K562 treated with DMSO at 1 percent for 24 hours (cell line): ENCODE measurements around the gene STIP1. TPM values are rescaled to one million over a fixed set of nuclear protein-coding genes. Genes with fewer than 3 reads are reported as not detected.

Source experiments
- total RNA-seq: library from RNA; unstranded; fragments of 300-600 nt; gene quantifications from 2 replicates; pipeline ENCODE4 v1.2.3, GENCODE V29; 2022; ENCODE audit warnings: low read depth; ENCODE audit not compliant: insufficient read depth

Gene STIP1
- 258 and 264 TPM in 2 replicates for total RNA-seq

DNA sequence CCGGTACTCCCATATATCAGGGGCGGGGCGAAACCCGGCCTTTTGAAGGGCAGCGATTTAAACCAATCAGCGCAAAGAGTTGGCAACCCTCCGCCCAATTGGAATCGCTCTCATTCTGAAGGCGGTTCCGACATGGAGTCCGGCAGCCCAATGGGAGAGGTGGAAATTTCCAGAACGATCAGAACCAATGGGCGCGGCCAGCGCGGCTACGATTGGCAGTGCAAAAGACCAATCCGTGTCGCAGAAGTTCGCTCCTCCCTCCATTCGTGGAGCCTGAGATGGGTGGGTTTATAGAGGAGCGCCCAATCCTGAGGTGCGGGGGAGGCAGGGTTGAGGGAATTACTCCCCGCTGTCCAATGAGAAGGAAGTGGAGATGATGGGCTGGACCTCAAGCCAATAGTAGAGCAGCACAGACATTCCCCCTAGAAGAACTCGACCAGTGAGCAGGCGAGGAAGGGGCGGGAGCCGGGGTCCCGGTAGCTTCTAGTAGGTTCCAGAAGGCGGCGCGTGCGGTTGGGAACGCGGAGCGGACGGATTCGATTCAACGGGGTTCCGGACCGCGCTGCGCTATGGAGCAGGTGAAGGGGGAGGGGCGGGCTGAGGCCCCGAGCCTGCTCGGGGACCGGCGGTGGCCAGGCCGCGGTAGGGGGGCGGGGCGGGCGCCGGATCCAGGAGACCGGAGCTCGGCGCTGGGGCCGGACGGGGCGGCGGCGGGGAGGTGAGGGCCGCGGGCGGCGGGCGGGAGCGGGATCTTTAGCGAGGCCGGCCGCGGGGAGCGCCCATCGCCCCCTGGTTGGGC lies at the start of gene STIP1:
Gene STIP1 (plus strand): TSS at position 479 of the 799 bp plus-strand sequence. CDS start 91 bp downstream, at position 570.

DNA sequence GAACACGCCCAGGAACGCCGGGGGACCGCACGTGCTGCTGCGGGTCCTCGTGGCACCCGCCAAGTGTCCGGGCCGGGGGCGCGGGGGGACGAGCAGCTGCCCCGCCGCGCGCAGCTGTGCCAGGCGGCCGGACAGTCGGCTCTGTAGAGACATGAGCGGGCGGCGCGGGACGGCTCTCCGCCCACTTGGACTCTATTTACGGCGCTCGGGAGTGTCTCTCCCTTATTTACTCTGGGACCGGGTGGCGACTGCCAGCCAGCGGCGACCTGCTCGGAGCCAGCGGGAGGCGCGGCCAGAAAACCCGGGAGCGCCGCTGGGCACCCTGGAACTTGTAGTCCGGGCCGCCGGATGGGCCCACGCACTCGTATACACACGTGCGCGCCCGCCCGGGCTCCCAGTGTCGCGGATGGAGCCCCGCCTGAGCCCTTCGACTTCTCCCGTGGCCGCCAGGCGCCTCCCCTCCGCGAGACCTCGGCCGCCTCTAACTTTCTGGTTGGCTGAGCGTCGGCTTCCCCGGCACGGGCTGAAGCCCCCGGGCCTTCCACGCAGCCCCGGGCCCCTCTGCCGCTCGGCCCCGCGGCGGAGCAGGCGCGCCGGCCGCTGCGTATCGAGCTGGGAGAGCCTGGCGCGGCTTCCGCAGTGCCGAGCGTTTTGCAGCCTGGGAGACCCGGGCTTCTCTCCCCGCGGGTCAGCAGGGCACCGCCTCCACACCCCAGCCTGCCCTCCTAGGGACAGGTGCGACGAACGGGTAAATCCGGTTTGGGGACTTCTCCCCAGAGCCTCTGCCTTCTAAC lies 19.9 kb upstream of the STIP1 start, which contains the start of gene MACROD1:
Gene MACROD1 (minus strand): TSS at position 272 of the 794 bp plus-strand sequence. CDS start 119 bp downstream, at position 153.

GRCh38 chr11:64206457-64207255 lies 20.7 kb downstream of the STIP1 start, which contains the start of gene FERMT3:
FERMT3 (plus strand) TSS chr11:64206721; CDS start chr11:64207365, 644 bp downstream.

DNA sequence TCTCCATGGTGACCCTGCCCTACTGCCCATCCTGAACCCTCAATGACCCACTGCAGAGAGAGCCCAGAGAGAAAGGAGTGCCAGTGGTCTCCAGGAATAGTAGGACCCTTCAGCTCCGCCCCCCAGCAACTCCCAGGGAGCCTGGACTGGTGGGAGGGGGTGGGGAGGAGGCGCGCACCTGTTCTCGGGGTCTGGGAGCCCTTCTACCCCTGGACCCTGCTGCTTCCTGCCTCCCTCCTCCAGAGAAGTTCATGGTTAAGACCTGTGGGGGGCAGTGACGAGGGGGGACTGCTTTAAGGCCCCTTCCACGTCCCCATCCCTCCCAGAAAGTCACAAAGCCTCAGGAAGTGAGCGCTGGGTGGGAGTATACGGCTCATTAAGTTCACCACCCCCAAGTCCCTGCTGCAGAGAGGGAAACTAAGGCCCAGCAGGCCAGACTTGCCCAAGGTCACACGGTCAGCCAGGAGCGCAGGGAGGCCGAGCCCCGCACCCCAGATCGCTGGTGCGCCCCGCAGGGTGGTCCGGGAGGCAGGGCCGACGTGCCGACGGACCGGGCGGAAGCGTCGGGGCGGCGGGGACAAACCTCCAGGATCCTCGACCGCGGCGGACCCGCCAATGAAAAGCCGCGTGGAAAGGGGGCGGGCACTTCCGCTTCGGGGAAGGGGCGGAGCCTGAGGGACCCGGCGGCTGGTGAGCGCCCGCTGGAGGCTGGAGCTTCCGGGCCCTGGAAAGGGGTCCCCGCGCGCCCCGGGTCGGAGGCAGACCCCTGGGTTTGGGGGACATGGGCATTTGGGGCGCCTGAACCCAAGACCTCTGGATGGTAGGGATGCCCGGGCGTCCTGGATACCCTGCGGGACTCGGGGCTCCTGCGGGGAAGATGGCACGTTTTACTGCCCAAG lies 39.9 kb downstream of the STIP1 start, which contains the start of the genes NUDT22 and TRPT1:
Gene NUDT22 (plus strand): TSS at position 667 of the 899 bp plus-strand sequence. CDS start 379 bp downstream, outside the sequence.
Gene TRPT1 (minus strand): TSS at position 579 of the 899 bp plus-strand sequence. CDS start 326 bp downstream, at position 253.

DNA sequence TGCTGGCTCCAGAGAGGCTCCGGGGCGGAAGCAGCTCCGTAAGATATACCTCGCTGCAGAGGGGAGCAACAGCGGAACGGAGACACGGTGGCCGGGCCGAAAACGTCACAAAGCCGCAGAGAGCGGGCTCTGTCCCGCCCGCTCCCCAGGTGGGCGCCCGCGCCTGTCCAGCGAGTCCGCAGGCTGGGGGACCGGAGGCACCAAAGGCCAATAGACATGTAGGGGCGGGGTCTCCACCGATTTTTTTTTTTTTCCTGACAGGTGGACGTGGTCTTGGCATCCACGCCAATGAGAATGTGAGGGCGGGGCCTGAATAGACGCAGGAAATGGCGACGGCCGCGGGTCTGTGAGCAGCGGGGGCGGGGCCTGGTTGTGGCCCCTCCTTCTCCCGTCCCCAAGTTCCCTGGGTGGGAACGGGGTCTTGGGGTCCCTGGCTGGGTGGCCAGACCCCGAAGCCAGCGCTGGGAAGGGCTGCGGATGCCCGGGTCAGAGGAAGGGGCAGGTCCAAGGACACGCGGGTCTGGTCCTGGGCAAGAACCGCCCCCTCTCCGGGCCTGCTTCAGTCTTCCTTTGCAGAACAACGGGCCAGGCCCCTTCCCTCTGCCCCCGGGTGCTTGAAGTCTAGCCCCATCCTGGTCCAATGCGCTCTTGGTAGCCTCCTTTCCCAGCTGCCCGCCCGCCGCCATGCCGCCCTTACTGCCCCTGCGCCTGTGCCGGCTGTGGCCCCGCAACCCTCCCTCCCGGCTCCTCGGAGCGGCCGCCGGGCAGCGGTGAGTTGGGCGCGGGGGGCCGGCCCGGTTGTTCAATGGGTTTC lies 44.4 kb downstream of the STIP1 start, which contains the start of gene DNAJC4:
Gene DNAJC4 (plus strand): TSS at position 378 of the 814 bp plus-strand sequence. CDS start 307 bp downstream, at position 685.

DNA sequence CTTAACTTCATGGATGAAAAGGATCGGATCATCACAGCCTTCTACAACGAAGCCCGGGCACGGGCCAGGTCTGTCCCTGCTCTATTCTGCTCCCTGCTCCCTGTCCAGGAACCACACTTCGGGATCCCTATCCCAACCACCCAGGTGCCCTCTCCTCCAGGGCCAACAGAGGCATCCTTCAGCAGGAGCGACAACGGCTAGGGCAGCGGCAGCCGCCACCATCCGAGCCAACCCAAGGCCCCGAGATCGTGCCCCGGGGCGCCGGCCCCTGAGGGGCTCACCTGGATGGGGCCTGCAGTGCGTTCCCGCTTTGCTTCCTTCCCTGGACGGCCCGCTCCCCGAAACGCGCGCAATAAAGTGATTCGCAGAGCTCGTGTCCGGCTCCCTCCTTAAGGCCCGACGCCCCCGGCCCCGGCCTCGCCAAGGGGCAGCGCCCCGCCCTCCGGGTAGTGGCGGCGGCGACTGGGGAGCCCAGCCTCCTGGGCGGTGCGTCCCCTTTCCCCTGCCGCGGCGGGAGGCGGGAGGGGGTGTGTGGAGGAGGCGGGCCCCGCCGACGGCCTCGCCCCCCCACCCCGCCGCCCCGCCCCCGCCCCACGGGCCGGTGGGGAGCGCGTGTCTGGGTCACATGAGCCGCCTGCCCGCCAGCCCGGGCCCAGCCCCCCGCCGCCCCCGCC lies 48.1 kb downstream of the STIP1 start, which contains the start of gene VEGFB:
Gene VEGFB (plus strand): TSS at position 672 of the 674 bp plus-strand sequence. CDS start 250 bp downstream, outside the sequence.

DNA sequence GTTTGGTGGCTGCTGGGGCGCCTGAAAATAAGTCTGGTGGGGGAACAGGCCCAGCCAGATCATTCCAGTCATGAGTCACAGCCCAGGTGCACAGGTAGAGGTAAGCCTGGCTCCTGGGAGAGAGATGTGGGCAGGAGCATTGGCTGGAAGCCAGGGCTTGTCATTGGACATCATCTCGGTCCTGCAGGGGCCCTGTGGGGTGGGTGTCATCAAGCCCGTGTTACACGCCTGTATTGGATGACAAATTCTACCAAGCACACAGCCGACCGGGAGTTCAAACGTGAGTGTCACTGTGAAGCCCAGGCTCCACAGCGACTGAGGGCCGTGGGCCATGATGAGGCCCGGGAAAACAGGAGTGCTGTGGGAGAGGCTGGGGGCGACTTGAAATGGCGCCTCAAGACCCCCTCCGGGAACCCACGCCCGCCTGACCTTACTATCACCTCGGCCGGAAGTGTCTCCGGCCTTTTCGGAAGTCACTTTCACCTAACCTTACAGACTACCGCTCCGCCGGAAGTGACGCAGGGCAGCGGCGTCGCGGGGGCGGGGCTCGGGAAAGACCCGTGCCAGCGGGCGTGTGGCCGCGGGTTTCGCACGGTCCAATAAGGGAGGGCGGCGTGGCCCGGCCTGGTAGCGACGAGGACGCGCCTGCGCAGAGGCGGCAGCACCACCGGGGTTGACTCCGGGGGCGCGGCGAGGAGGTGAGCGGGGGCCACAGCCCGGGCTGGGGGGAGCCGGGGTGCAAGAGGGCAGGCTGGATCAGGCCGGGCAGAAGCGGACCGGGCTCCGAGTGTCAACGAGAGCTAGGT lies 54.7 kb downstream of the STIP1 start, which contains the start of gene FKBP2:
Gene FKBP2 (plus strand): TSS at position 661 of the 806 bp plus-strand sequence. CDS start 1,293 bp downstream, outside the sequence.

DNA sequence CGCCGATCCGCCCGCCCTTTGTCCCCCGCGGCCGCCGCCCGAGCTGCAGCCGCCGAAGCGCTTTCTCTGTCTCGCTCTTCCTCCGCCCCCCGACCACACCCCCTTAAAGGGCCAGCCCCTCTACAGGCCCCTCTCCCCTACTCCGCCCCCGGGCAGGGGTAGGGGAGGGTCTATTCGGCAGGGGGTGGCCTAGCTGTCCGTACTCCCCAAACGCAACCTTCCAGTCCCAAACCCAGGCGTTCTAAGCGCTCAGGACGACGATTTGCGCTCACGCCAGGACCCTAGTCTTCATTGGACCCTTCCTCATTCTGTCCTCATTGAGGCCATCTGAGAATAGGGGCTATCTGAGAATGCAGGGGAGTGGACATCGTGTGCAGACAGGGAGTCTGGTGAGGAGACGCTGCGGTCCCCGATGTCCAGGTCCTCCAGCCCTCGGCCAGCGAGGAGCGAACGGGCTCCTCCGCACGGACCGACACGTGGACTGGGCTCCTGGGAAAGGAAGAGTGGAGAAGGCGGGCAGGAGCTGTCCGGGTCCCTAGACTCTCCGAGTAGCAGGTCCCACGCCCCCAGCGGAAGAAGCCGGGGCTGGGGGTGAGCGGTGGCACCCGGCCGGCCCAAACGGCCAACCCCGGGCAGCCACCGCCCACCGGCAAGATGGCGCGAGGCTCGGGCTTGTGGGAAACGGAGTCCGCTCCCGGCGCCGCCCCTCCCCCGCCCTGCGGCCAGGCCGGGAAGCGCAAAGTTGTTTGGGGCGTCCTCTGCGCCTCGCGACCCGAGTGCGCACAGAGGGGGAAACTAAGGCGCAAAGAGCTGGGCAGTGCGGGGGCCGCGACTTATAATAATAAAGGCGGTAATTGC lies 61.1 kb downstream of the STIP1 start, which contains the start of gene PPP1R14B:
Gene PPP1R14B (minus strand): TSS at position 73 of the 858 bp plus-strand sequence. CDS start 270 bp downstream, outside the sequence.

GRCh38 chr11:64251016-64251752 lies 65.2 kb downstream of the STIP1 start, which contains the start of gene PLCB3:
PLCB3 (plus strand) TSS chr11:64251530; CDS start chr11:64251650, 120 bp downstream.

Other genes starting within 250 kb of the STIP1 start
- 24.5 and 25.3 TPM in 2 replicates for gene NAA40, start 247.2 kb upstream of the STIP1 start, total RNA-seq
- gene COX8A, start 211.6 kb upstream of the STIP1 start, total RNA-seq, result 1,168 and 1,233 TPM in 2 replicates
- 98.3 and 104 TPM in 2 replicates for gene OTUB1, start 199.7 kb upstream of the STIP1 start, total RNA-seq
- 0.39 and 0.42 TPM in 2 replicates for gene FLRT1, start 150.2 kb upstream of the STIP1 start, total RNA-seq
- gene MACROD1, start 20.1 kb upstream of the STIP1 start, total RNA-seq, result 74.0 and 92.1 TPM in 2 replicates
- 99.5 and 134 TPM in 2 replicates for gene FERMT3, start 20.6 kb downstream of the STIP1 start, total RNA-seq
- 72.1 and 77.0 TPM in 2 replicates for gene TRPT1, start 40.0 kb downstream of the STIP1 start, total RNA-seq
- 101 and 111 TPM in 2 replicates for gene NUDT22, start 40.1 kb downstream of the STIP1 start, total RNA-seq
- 89.8 and 99.8 TPM in 2 replicates for gene DNAJC4, start 44.4 kb downstream of the STIP1 start, total RNA-seq
- gene VEGFB, start 48.4 kb downstream of the STIP1 start, total RNA-seq, result 94.9 and 104 TPM in 2 replicates
- gene FKBP2, start 54.9 kb downstream of the STIP1 start, total RNA-seq, result 137 and 160 TPM in 2 replicates
- gene PPP1R14B, start 60.8 kb downstream of the STIP1 start, total RNA-seq, result 132 and 144 TPM in 2 replicates
- gene PLCB3, start 65.4 kb downstream of the STIP1 start, total RNA-seq, result 31.5 and 33.2 TPM in 2 replicates
- gene BAD, start 98.5 kb downstream of the STIP1 start, total RNA-seq, result 91.4 and 115 TPM in 2 replicates
- gene GPR137, start 99.7 kb downstream of the STIP1 start, total RNA-seq, result 72.8 and 80.0 TPM in 2 replicates
- gene KCNK4, start 105.1 kb downstream of the STIP1 start, total RNA-seq, result not detected in 2 replicates
- 1.5 and 3.7 TPM in 2 replicates for gene CATSPERZ, start 114.2 kb downstream of the STIP1 start, total RNA-seq
- gene ESRRA, start 119.4 kb downstream of the STIP1 start, total RNA-seq, result 92.4 and 101 TPM in 2 replicates
- gene TRMT112, start 131.4 kb downstream of the STIP1 start, total RNA-seq, result 362 and 373 TPM in 2 replicates
- 542 and 543 TPM in 2 replicates for gene PRDX5, start 131.9 kb downstream of the STIP1 start, total RNA-seq
- gene CCDC88B, start 154.0 kb downstream of the STIP1 start, total RNA-seq, result 16.6 and 17.1 TPM in 2 replicates
- 30.9 and 35.9 TPM in 2 replicates for gene RPS6KA4, start 173.0 kb downstream of the STIP1 start, total RNA-seq